Transverse colon (tissue), 4 donors: ENCODE results near the gene SMAP2. TPM values are rescaled to one million over a fixed set of nuclear protein-coding genes. Genes with fewer than 3 reads are reported as not detected.

Source experiments
- DNase-seq: peaks from one replicate; pipeline ENCODE4 v3.0.0-alpha.2; 2019
- H3K27ac ChIP-seq, 4 donors: fragments of 200-600 bp; sonication (generic); 2 replicates each; pipeline ENCODE4 v1.5.1; 2016 to 2018; ENCODE audit warnings: inconsistent platforms in 4 of 4
- H3K27me3 ChIP-seq: fragments of 200-600 bp; sonication (generic); 2 replicates; pipeline ENCODE4 v1.5.1; 2017; ENCODE audit warnings: inconsistent platforms
- H3K36me3 ChIP-seq, 4 donors: fragments of 200-600 bp; sonication (generic); 2 replicates each; pipeline ENCODE4 v1.5.1; 2017 to 2019; ENCODE audit warnings: inconsistent platforms in 4 of 4
- H3K4me1 ChIP-seq, 4 donors: fragments of 200-600 bp; sonication (generic); 2 replicates each; pipeline ENCODE4 v1.5.1; 2017 to 2020; ENCODE audit warnings: inconsistent platforms in 4 of 4
- H3K4me3 ChIP-seq, 4 donors: fragments of 200-600 bp; sonication (generic); 1 replicate in 1 of 4; 2 replicates in 3 of 4; pipeline versions ENCODE4 v1.5.1 to v1.6.1; 2017 to 2019; ENCODE audit warnings: inconsistent platforms in 4 of 4
- H3K9me3 ChIP-seq, 2 donors: fragments of 200-600 bp; sonication (generic); 2 replicates each; pipeline ENCODE4 v1.5.1; 2017 to 2019; ENCODE audit warnings: inconsistent platforms in 2 of 2
- CTCF ChIP-seq, 5 experiments: fragments of 200-600 bp in 3 of 5; fragments of 450-650 bp in 2 of 5; sonication (generic) in 3 of 5; IDR thresholded peaks; 1 replicate in 2 of 5; 2 replicates in 3 of 5; pipeline ENCODE4 v1.5.1; 2016 to 2017; ENCODE audit warnings: antibody characterized with exemption in 5 of 5, inconsistent platforms in 3 of 5, mild to moderate bottlenecking in 2 of 5, moderate library complexity in 1 of 5
- EP300 ChIP-seq: sonication (generic); formaldehyde crosslinking; IDR thresholded peaks from one replicate; pipeline ENCODE4 v1.6.1; 2017; ENCODE audit warnings: antibody characterized with exemption, low read depth
- POLR2A ChIP-seq: fragments of 450-650 bp; IDR thresholded peaks from one replicate; pipeline ENCODE4 v1.6.1; 2016; ENCODE audit warnings: antibody characterized with exemption, mild to moderate bottlenecking, moderate library complexity
- POLR2AphosphoS5 ChIP-seq, 3 donors: sonication (generic); formaldehyde crosslinking; IDR thresholded peaks; one replicate each; pipeline ENCODE4 v1.6.1; 2016; ENCODE audit warnings: antibody characterized with exemption in 3 of 3
- WGBS, 2 donors: methylation state at CpG; one replicate each; pipeline ENCODE4 v1.1.5; 2018; ENCODE audit warnings: low coverage in 1 of 2; 5-methylcytosine and 5-hydroxymethylcytosine counted together
- in situ Hi-C, 4 donors: fragments of 200-750 bp; cut with MboI; loops; one replicate each; pipeline versions ENCODE4 v1.15.0 to v1.15.1; 2017; ENCODE audit warnings: low sequenced_read_pairs in 3 of 4, low pct_ligation_motif_present in 1 of 4, low pct_unique_long_range_greater_than_20kb in 1 of 4
- intact Hi-C: fragments of 100-400 bp; cut with DNase I; formaldehyde crosslinking; loops from one replicate; pipeline ENCODE4 v1.15.1; 2023; ENCODE audit warnings: low total_unique reads
- total RNA-seq, 4 donors: library from RNA; depleted of rRNA; stranded (reverse); fragments of >200 nt; gene quantifications; one replicate each; pipeline ENCODE4 v1.1.0, GENCODE V29; 2016

Gene SMAP2
- total RNA-seq, 4 donors from 2014 or later, result 20.1 to 47.0 (median 33.8) TPM

- H3K4me1 ChIP-seq, result peaks cover 0 to 60% (median 5%) of the 10 kb centered on the region in 4 donors
Measured at GRCh38 chr1:40397258-40397657, 23.7 kb downstream of the SMAP2 start.

GRCh38 chr1:40399984-40400704 lies 26.6 kb downstream of the SMAP2 start:
- Histone ChIP-seq H3K9me3 (no peaks in the 10 kb centered on the region), H3K27me3 (no peaks in the 10 kb centered on the region), H3K4me3 (no peak overlapping the region), H3K27ac (peak overlapping the region; percentile 20 to 86 (median 42)), H3K36me3 (no peaks in the 10 kb centered on the region), H3K4me1 (peaks cover 0 to 50% (median 4%) of the 10 kb centered on the region in 4 donors)
- DNase-seq, result no peak
- TF ChIP-seq CTCF (IDR thresholded peaks at IDR 0.05) (no peak), EP300 (no peak), POLR2AphosphoS5 (IDR thresholded peaks at IDR 0.05) (peak in 1 of 3 donors; percentile 20), POLR2A (peak; percentile 13)
- intact Hi-C loops (loop anchor here (10.0 kb wide), 1 partner anchor 85 kb away; the partner anchor contains the start of gene COL9A2), in situ Hi-C loops (loop anchor here in 2 of 4 donors (10.0 to 25.0 kb wide), 3 partner anchors 65 to 263 kb away; no protein-coding TSS in a partner anchor)
- 71 to 73% methylated on average over 4 of the region's 4 CpGs for WGBS, 2 donors

More at GRCh38 chr1:40397258-40397657, 23.7 kb downstream of the SMAP2 start:
- WGBS, 2 donors, result 72 to 93% methylated on average over 2 of the region's 2 CpGs
- no peaks in the 10 kb centered on the region for H3K27me3 ChIP-seq
- H3K4me3 ChIP-seq, result no peak overlapping the region
- in situ Hi-C loops, result no loop called here
- DNase-seq, result no peak
- TF ChIP-seq POLR2AphosphoS5 (IDR thresholded peaks at IDR 0.05), result no peak
- TF ChIP-seq EP300, result no peak
- TF ChIP-seq POLR2A, result no peak
- no peak for TF ChIP-seq CTCF (IDR thresholded peaks at IDR 0.05)
- peak overlapping the region; percentile 50 to 90 (median 84) for H3K27ac ChIP-seq
- intact Hi-C loops, result no loop called here
- no peaks in the 10 kb centered on the region for H3K36me3 ChIP-seq
- no peaks in the 10 kb centered on the region for H3K9me3 ChIP-seq

GRCh38 chr1:40401473-40402201 lies 28.1 kb downstream of the SMAP2 start:
- in situ Hi-C loops (loop anchor here in 2 of 4 donors (10.0 to 25.0 kb wide), 3 partner anchors 67 to 264 kb away; no protein-coding TSS in a partner anchor), intact Hi-C loops (loop anchor here (10.0 kb wide), 1 partner anchor 87 kb away; the partner anchor contains the start of gene COL9A2)
- WGBS, 2 donors, result 72 to 80% methylated on average over 6 to 7 of the region's 7 CpGs
- H3K4me3 ChIP-seq, result no peak overlapping the region
- no peaks in the 10 kb centered on the region for H3K27me3 ChIP-seq
- peaks cover 0 to 35% (median 1%) of the 10 kb centered on the region in 4 donors for H3K4me1 ChIP-seq
- no peak for DNase-seq
- H3K9me3 ChIP-seq, result no peaks in the 10 kb centered on the region
- no peaks in the 10 kb centered on the region for H3K36me3 ChIP-seq
- TF ChIP-seq CTCF (IDR thresholded peaks at IDR 0.05), result no peak
- TF ChIP-seq EP300, result no peak
- no peak for TF ChIP-seq POLR2A
- no peak for TF ChIP-seq POLR2AphosphoS5 (IDR thresholded peaks at IDR 0.05)
- H3K27ac ChIP-seq, result peak overlapping the region in 3 of 4 donors; percentile 15 to 86 (median 41)
